ENCODE results near the gene FHIT. TPM values are rescaled to one million over a fixed set of nuclear protein-coding genes. Genes with fewer than 3 reads are reported as not detected.

The FHIT gene
- polyA plus RNA-seq, 1 of the 3 experiments (the other 2 are of a cell fraction), result 0.41 TPM

DNA sequence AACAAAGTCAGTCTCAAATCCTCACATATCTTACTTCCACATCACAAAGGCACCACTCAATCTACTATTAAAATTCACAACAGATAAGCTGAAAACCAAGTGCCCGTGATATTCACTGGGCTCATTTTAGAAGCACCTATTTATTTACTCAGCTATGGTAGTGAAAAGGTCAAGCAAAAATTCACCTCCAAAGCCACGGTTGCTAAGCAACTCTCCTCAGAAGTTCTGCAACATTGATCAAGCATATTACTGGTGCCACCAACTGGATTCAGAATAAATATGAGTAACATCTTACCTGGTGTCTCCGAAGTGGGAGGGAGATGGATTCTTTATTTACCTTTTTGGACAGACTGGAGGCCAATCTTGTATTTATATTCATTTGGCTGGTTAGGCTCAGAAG lies 714.8 kb downstream of the FHIT start:
- Histone ChIP-seq H3F3A (replicated peaks; ENCODE audit: insufficient read depth) (no peaks in the 10 kb centered on the region), H3K27me3 (ENCODE audit: insufficient read depth) (no peaks in the 10 kb centered on the region; the same call in 1 of the 2 replicates), H3K4me1 (ENCODE audit: control insufficient read depth in 1 of 2, insufficient read depth in 2 of 2, low read depth in 1 of 2, low read length in 1 of 2) (no peaks in the 10 kb centered on the region), H4K20me1 (ENCODE audit: insufficient read depth) (no peaks in the 10 kb centered on the region), H3K9me3 (no peaks in the 10 kb centered on the region), H3K9ac (no peak overlapping the region), H3K9me2 (no peaks in the 10 kb centered on the region), H3K79me2 (ENCODE audit: insufficient read depth) (no peaks in the 10 kb centered on the region), H2AFZ (ENCODE audit: low read depth) (no peak overlapping the region), H3K36me3 (replicated peaks in 1 of 2; ENCODE audit: control insufficient read depth in 1 of 2, insufficient read depth in 2 of 2, low read length in 1 of 2) (no peaks in the 10 kb centered on the region), H3K4me2 (no peak overlapping the region), H3K4me3 (ENCODE audit: low read depth in 2 of 2, low read length in 1 of 2) (no peak overlapping the region), H3K27ac (ENCODE audit: low read depth in 2 of 2, low read length in 1 of 2) (no peak overlapping the region)
- POLR2A ChIA-PET, result no interaction called here
- no peak for TF ChIP-seq MEF2A (IDR thresholded peaks at IDR 0.05; ENCODE audit: borderline replicate concordance, low read depth)
- TF ChIP-seq YY1 (IDR thresholded peaks at IDR 0.05; ENCODE audit: low read depth), result no peak
- CTCF ChIA-PET, result no interaction called here
- WGBS (ENCODE audit: low lambda C conversion rate), result 63% methylated on average over 3 of the region's 3 CpGs
- no peak for DNase-seq

DNA sequence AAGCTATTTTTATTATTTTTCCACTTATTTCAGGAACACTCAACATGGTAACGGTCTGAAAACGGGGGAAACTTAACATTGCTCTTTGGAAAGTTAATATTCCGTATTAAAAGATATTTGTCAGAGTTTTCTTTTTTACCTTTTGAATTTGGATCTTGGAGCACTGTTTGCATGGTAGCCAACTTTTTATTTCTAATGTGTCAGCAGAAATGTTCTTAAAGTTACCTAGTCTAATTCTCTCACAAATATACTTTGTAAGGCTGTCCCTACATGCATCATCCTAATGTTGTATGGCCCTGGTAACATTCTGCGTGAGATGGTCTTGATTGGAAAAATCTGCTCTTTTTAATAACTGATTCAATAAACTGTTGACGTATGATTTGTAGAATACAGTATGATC lies 719.5 kb downstream of the FHIT start:
- Histone ChIP-seq H3F3A (replicated peaks; ENCODE audit: insufficient read depth) (no peaks in the 10 kb centered on the region), H3K9ac (no peak overlapping the region), H3K4me3 (ENCODE audit: low read depth in 2 of 2, low read length in 1 of 2) (no peak overlapping the region), H2AFZ (ENCODE audit: low read depth) (no peak overlapping the region), H4K20me1 (ENCODE audit: insufficient read depth) (no peaks in the 10 kb centered on the region), H3K9me2 (no peaks in the 10 kb centered on the region), H3K27ac (ENCODE audit: low read depth in 2 of 2, low read length in 1 of 2) (no peak overlapping the region), H3K4me2 (no peak overlapping the region), H3K9me3 (no peaks in the 10 kb centered on the region), H3K79me2 (ENCODE audit: insufficient read depth) (no peaks in the 10 kb centered on the region), H3K4me1 (ENCODE audit: control insufficient read depth in 1 of 2, insufficient read depth in 2 of 2, low read depth in 1 of 2, low read length in 1 of 2) (no peaks in the 10 kb centered on the region; a peak in 1 of 4 replicates), H3K36me3 (replicated peaks in 1 of 2; ENCODE audit: control insufficient read depth in 1 of 2, insufficient read depth in 2 of 2, low read length in 1 of 2) (no peaks in the 10 kb centered on the region), H3K27me3 (ENCODE audit: insufficient read depth) (no peaks in the 10 kb centered on the region; the same call in 1 of the 2 replicates)
- TF ChIP-seq NRF1 (IDR thresholded peaks at IDR 0.05; ENCODE audit: low read depth, low read length), result no peak
- TF ChIP-seq ELF1 (IDR thresholded peaks at IDR 0.05), result no peak
- no peak for TF ChIP-seq GABPA (IDR thresholded peaks at IDR 0.05; ENCODE audit: low read depth)
- no peak for TF ChIP-seq FOXJ3 (CRISPR knock-in tag; IDR thresholded peaks at IDR 0.05)
- 64% methylated on average over 5 of the region's 5 CpGs for WGBS (ENCODE audit: low lambda C conversion rate)
- ChIA-PET CTCF (no interaction called here), POLR2A (no interaction called here)
- DNase-seq, result no peak

DNA sequence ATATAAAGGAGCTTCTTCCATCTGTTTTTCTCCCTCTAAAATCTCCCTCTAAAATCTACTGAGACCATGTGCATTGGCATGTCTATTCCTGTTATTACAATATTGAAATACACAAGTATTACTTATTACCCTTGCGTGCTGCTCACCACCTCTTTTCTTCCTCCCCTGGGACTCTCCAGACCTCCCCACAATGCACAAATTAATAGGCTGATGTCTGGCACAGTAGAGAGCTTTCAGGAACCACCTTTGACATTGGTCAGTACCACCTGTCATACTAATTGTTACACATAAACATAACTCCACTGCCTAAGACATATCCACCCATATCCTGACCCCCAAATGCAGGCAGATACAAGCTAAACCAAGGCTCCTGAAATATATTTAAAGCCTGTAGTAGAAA lies 722.6 kb downstream of the FHIT start:
- Histone ChIP-seq H3F3A (replicated peaks; ENCODE audit: insufficient read depth) (no peaks in the 10 kb centered on the region), H3K9me3 (no peaks in the 10 kb centered on the region), H3K27ac (ENCODE audit: low read depth in 2 of 2, low read length in 1 of 2) (no peak overlapping the region), H4K20me1 (ENCODE audit: insufficient read depth) (no peaks in the 10 kb centered on the region), H3K4me3 (ENCODE audit: low read depth in 2 of 2, low read length in 1 of 2) (no peak overlapping the region), H3K36me3 (replicated peaks in 1 of 2; ENCODE audit: control insufficient read depth in 1 of 2, insufficient read depth in 2 of 2, low read length in 1 of 2) (no peaks in the 10 kb centered on the region), H2AFZ (ENCODE audit: low read depth) (no peak overlapping the region), H3K27me3 (ENCODE audit: insufficient read depth) (no peaks in the 10 kb centered on the region), H3K9me2 (no peaks in the 10 kb centered on the region), H3K9ac (no peak overlapping the region), H3K4me2 (no peak overlapping the region), H3K4me1 (ENCODE audit: control insufficient read depth in 1 of 2, insufficient read depth in 2 of 2, low read depth in 1 of 2, low read length in 1 of 2) (no peaks in the 10 kb centered on the region; a peak in 1 of 4 replicates), H3K79me2 (ENCODE audit: insufficient read depth) (no peaks in the 10 kb centered on the region)
- DNase-seq, result no peak
- no peak for TF ChIP-seq MEF2A (IDR thresholded peaks at IDR 0.05; ENCODE audit: borderline replicate concordance, low read depth)
- POLR2A ChIA-PET, result no interaction called here
- 57% methylated on average over 1 of the region's 1 CpG for WGBS (ENCODE audit: low lambda C conversion rate)
- CTCF ChIA-PET, result interaction anchor here (0.9 kb wide), 1 partner anchor 12 kb away, joined by 3 read pairs; no protein-coding TSS in a partner anchor

DNA sequence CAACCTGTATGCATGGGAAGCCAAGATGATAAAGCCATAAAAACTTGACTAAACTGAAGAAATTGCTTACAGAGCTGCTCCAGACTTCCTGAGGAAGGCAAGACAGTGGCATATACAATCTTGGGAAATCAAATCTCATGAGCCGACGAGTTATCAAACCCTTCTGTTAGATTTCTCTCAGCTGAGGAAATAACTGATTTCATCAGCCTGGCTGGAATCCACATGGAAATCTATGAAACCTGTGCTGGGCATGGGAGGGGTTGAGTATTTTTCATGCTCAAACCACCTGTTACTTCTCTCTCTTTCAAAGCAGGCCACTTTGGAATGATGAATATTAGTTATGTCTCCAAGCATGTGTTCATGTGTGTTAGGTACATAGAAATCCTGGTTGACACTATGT lies 727.7 kb downstream of the FHIT start:
- DNase-seq, result no peak
- Histone ChIP-seq H3K9me3 (no peaks in the 10 kb centered on the region), H3K4me1 (ENCODE audit: control insufficient read depth in 1 of 2, insufficient read depth in 2 of 2, low read depth in 1 of 2, low read length in 1 of 2) (no peaks in the 10 kb centered on the region), H3K27me3 (ENCODE audit: insufficient read depth) (no peaks in the 10 kb centered on the region), H3K9me2 (no peaks in the 10 kb centered on the region), H3K9ac (no peak overlapping the region), H2AFZ (ENCODE audit: low read depth) (no peak overlapping the region), H3K4me2 (no peak overlapping the region), H3K36me3 (replicated peaks in 1 of 2; ENCODE audit: control insufficient read depth in 1 of 2, insufficient read depth in 2 of 2, low read length in 1 of 2) (no peaks in the 10 kb centered on the region), H3F3A (replicated peaks; ENCODE audit: insufficient read depth) (no peaks in the 10 kb centered on the region), H3K27ac (ENCODE audit: low read depth in 2 of 2, low read length in 1 of 2) (no peak overlapping the region), H4K20me1 (ENCODE audit: insufficient read depth) (no peaks in the 10 kb centered on the region), H3K79me2 (ENCODE audit: insufficient read depth) (no peaks in the 10 kb centered on the region), H3K4me3 (ENCODE audit: low read depth in 2 of 2, low read length in 1 of 2) (no peak overlapping the region)
- CTCF ChIA-PET, result no interaction called here
- WGBS (ENCODE audit: low lambda C conversion rate), result 71% methylated on average over 2 of the region's 2 CpGs
- no peak for TF ChIP-seq RAD21 (IDR thresholded peaks at IDR 0.05; ENCODE audit: low read length)
- no peak for TF ChIP-seq FOSL2 (IDR thresholded peaks at IDR 0.05; ENCODE audit: borderline replicate concordance, low read depth)
- TF ChIP-seq, protein P1, sequence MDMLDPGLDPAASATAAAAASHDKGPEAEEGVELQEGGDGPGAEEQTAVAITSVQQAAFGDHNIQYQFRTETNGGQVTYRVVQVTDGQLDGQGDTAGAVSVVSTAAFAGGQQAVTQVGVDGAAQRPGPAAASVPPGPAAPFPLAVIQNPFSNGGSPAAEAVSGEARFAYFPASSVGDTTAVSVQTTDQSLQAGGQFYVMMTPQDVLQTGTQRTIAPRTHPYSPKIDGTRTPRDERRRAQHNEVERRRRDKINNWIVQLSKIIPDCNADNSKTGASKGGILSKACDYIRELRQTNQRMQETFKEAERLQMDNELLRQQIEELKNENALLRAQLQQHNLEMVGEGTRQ (IDR thresholded peaks at IDR 0.05; ENCODE audit: borderline replicate concordance, low read depth, low read length), result no peak
- no peak for TF ChIP-seq TCF12 (IDR thresholded peaks at IDR 0.05)
- no peak for TF ChIP-seq YY1 (IDR thresholded peaks at IDR 0.05; ENCODE audit: low read depth)
- TF ChIP-seq, protein P2, sequence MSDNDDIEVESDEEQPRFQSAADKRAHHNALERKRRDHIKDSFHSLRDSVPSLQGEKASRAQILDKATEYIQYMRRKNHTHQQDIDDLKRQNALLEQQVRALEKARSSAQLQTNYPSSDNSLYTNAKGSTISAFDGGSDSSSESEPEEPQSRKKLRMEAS (IDR thresholded peaks at IDR 0.05; ENCODE audit: low read depth), result no peak
- TF ChIP-seq EP300 (IDR thresholded peaks at IDR 0.05; ENCODE audit: borderline replicate concordance in 1 of 2, low read depth in 1 of 2, low read length in 1 of 2), result no peak
- TF ChIP-seq FOXM1 (IDR thresholded peaks at IDR 0.05; ENCODE audit: low read depth), result no peak
- TF ChIP-seq, protein P3, sequence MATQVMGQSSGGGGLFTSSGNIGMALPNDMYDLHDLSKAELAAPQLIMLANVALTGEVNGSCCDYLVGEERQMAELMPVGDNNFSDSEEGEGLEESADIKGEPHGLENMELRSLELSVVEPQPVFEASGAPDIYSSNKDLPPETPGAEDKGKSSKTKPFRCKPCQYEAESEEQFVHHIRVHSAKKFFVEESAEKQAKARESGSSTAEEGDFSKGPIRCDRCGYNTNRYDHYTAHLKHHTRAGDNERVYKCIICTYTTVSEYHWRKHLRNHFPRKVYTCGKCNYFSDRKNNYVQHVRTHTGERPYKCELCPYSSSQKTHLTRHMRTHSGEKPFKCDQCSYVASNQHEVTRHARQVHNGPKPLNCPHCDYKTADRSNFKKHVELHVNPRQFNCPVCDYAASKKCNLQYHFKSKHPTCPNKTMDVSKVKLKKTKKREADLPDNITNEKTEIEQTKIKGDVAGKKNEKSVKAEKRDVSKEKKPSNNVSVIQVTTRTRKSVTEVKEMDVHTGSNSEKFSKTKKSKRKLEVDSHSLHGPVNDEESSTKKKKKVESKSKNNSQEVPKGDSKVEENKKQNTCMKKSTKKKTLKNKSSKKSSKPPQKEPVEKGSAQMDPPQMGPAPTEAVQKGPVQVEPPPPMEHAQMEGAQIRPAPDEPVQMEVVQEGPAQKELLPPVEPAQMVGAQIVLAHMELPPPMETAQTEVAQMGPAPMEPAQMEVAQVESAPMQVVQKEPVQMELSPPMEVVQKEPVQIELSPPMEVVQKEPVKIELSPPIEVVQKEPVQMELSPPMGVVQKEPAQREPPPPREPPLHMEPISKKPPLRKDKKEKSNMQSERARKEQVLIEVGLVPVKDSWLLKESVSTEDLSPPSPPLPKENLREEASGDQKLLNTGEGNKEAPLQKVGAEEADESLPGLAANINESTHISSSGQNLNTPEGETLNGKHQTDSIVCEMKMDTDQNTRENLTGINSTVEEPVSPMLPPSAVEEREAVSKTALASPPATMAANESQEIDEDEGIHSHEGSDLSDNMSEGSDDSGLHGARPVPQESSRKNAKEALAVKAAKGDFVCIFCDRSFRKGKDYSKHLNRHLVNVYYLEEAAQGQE (IDR thresholded peaks at IDR 0.05; ENCODE audit: low read depth, low read length), result no peak
- POLR2A ChIA-PET, result no interaction called here
